Activated B cell treated with CpG ODN at 0.5 μM for 24 hours (primary cell): ENCODE results near the gene NDUFA3. TPM values are rescaled to one million over a fixed set of nuclear protein-coding genes. Genes with fewer than 3 reads are reported as not detected.
A peak's percentile ranks its signal among the peaks of the same experiment; 100 is the strongest.

Source experiments
- ATAC-seq: fragments of 200-7000 bp; cut with Tn5 transposase; one replicate; pipeline ENCODE4 v1.10.0; 2021; ENCODE audit warnings: low read depth, mild to moderate bottlenecking, moderate library complexity
- CTCF ChIA-PET: fragments of 350-600 bp; sonication (Branson Sonifier 250); formaldehyde crosslinking; loops from one replicate; lab custom pipeline; 2021; ENCODE audit warnings: antibody characterized with exemption; lab: Charles Lee
- POLR2A ChIA-PET: fragments of 350-600 bp; sonication (Branson Sonifier 250); formaldehyde crosslinking; loops from one replicate; lab custom pipeline; 2021; ENCODE audit warnings: antibody characterized with exemption; lab: Charles Lee
- DNase-seq: peaks from one replicate; pipeline ENCODE4 v3.0.0; 2022
- H3K27ac Mint-ChIP-seq: one replicate; pipeline ENCODE4 v1.8.0; 2020; ENCODE audit warnings: mixed read lengths
- H3K27me3 Mint-ChIP-seq: one replicate; pipeline ENCODE4 v1.8.0; 2021; ENCODE audit warnings: mixed read lengths
- H3K36me3 Mint-ChIP-seq: one replicate; pipeline ENCODE4 v1.8.0; 2021; ENCODE audit warnings: low read depth, mixed read lengths
- H3K4me1 Mint-ChIP-seq: one replicate; pipeline ENCODE4 v1.8.0; 2021; ENCODE audit warnings: mixed read lengths
- H3K4me3 Mint-ChIP-seq: one replicate; pipeline ENCODE4 v1.8.0; 2020; ENCODE audit warnings: mild to moderate bottlenecking, mixed read lengths
- H3K9me3 Mint-ChIP-seq: one replicate; pipeline ENCODE4 v1.8.0; 2020; ENCODE audit warnings: mixed read lengths
- intact Hi-C: fragments of 100-400 bp; cut with micrococcal nuclease; formaldehyde crosslinking; loops from one replicate; pipeline ENCODE4 v1.15.1; 2024
- total RNA-seq: library from RNA; stranded (reverse); gene quantifications from 2 replicates; pipeline ENCODE4 v1.2.3, GENCODE V29; 2022
- TF ChIP-seq, protein P1 (sequence below): fragments of 200-600 bp; IDR thresholded peaks from one replicate; pipeline ENCODE4 v1.8.0; 2022; ENCODE audit warnings: antibody characterized with exemption, mild to moderate bottlenecking

NDUFA3 gene
- total RNA-seq, 1 donor from 2014 or later, result 96.1 TPM

DNA sequence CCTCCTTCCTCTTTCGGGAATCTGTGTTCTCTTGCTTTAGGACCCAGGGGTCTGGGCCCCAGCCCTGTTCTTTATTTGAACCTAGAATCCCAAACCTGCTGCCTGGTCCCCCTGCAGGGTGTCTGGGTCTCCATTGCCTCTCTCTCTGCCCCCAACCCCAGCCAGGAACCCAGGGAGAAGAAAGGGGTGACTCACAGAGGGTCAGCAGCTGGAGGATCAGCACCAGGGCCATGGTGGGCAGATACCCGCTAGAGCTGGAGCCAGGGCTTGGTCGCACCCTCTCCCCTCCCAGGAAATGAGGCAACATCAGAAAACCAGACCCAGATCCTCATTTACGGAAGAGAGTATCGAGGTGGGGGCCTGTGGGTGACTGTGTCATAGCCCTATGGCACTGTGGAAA is 2.1 kb upstream of the NDUFA3 start, which contains the start of gene OSCAR:
TSS of gene OSCAR (minus strand) at position 243 of the 400 bp plus-strand sequence. CDS start at position 232, 11 bp downstream.
- TF ChIP-seq, protein P1, sequence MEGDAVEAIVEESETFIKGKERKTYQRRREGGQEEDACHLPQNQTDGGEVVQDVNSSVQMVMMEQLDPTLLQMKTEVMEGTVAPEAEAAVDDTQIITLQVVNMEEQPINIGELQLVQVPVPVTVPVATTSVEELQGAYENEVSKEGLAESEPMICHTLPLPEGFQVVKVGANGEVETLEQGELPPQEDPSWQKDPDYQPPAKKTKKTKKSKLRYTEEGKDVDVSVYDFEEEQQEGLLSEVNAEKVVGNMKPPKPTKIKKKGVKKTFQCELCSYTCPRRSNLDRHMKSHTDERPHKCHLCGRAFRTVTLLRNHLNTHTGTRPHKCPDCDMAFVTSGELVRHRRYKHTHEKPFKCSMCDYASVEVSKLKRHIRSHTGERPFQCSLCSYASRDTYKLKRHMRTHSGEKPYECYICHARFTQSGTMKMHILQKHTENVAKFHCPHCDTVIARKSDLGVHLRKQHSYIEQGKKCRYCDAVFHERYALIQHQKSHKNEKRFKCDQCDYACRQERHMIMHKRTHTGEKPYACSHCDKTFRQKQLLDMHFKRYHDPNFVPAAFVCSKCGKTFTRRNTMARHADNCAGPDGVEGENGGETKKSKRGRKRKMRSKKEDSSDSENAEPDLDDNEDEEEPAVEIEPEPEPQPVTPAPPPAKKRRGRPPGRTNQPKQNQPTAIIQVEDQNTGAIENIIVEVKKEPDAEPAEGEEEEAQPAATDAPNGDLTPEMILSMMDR, result no peak
- Mint-ChIP-seq H3K27ac (peak within 1 kb of the TSS; percentile 18), H3K9me3 (no peaks in the 10 kb centered on the region), H3K4me3 (peak within 1 kb of the TSS; percentile 47), H3K4me1 (peaks cover 21% of the 10 kb centered on the region), H3K36me3 (peaks cover 7% of the 10 kb centered on the region), H3K27me3 (peaks cover 5% of the 10 kb centered on the region)
- POLR2A ChIA-PET, result no interaction called here
- DNase-seq (no peak), ATAC-seq (no peak)
- CTCF ChIA-PET, result no interaction called here
- intact Hi-C loops, result loop anchor here (5.0 kb wide), 3 partner anchors 233 to 1463 kb away; partner anchors contain the start of genes MYADM and ZNF83

DNA sequence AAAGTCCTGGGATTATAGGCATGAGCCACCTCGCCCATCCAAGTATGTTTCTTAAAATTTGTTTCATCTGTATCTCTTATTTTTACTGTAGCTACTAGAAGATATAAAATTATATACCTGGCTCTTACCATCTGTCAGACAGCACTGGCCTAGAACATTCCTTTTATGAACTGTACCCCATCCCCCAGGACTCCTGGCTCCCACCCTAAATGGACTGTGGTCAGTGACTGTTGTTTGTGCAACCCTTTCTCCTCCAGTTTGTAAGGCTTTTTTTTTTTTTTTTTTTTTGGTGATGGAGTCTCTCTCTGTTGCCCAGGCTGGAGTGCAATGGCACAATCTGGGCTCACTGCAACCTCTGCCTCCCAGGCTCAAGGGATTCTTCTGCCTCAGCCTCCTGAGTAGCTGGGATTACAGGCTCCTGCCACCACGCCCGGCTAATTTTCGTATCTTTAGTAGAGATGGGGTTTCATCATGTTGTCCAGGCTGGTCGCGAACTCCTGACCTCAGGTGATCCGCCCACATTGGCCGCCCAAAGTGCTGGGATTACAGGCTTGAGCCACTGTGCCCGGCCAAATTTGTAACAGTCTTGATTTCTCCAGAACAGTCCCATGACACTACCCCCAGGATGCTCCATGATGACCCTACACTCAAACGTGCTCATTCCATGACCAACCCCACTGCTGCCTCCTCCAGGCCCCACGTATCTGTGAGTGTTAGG is 2.5 kb downstream of the NDUFA3 start:
- CTCF ChIA-PET, result no interaction called here
- no peaks in the 10 kb centered on the region for H3K27me3 Mint-ChIP-seq
- peaks cover 52% of the 10 kb centered on the region for H3K36me3 Mint-ChIP-seq
- no peak overlapping the region for H3K27ac Mint-ChIP-seq
- POLR2A ChIA-PET, result interaction anchor here (0.7 to 3.5 kb wide), 2 partner anchors 8 to 32 kb away, joined by 3 to 22 read pairs; partner anchors contain the start of gene CNOT3
- no peak for ATAC-seq
- intact Hi-C loops, result loop anchor here (5.0 kb wide), 3 partner anchors 238 to 1468 kb away; partner anchors contain the start of genes MYADM and ZNF83
- peaks cover 15% of the 10 kb centered on the region for H3K4me1 Mint-ChIP-seq
- no peaks in the 10 kb centered on the region for H3K9me3 Mint-ChIP-seq
- no peak overlapping the region for H3K4me3 Mint-ChIP-seq
- TF ChIP-seq, protein P1, result no peak
- DNase-seq, result no peak

DNA sequence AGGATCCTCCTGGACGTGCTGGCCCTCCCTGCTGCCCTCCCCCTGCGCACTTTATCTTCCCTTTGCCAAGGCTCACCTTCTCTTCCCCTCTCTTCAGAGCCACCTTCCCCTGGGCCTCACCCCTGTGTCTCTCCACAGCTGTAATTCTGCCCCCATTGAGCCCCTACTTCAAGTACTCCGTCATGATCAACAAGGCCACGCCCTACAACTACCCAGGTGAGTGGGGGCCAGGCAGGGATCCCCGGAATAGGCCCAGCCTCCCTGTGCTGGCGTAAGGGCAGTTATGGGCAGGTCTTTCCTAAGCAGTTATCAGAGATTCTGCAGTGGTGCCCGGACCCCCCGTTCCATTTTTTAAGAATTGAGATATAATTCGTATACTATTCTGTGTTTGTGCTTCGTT is 3.1 kb downstream of the NDUFA3 start:
- ATAC-seq (no peak), DNase-seq (no peak)
- TF ChIP-seq, protein P1, result no peak
- Mint-ChIP-seq H3K36me3 (peaks cover 56% of the 10 kb centered on the region), H3K27me3 (no peaks in the 10 kb centered on the region), H3K4me3 (no peak overlapping the region), H3K4me1 (peaks cover 15% of the 10 kb centered on the region), H3K27ac (no peak overlapping the region), H3K9me3 (no peaks in the 10 kb centered on the region)
- CTCF ChIA-PET, result no interaction called here
- intact Hi-C loops, result no loop called here
- POLR2A ChIA-PET, result interaction anchor here (0.7 to 0.8 kb wide), 2 partner anchors 8 to 10 kb away, joined by 3 to 4 read pairs; partner anchors contain the start of genes PRPF31 and TFPT

DNA sequence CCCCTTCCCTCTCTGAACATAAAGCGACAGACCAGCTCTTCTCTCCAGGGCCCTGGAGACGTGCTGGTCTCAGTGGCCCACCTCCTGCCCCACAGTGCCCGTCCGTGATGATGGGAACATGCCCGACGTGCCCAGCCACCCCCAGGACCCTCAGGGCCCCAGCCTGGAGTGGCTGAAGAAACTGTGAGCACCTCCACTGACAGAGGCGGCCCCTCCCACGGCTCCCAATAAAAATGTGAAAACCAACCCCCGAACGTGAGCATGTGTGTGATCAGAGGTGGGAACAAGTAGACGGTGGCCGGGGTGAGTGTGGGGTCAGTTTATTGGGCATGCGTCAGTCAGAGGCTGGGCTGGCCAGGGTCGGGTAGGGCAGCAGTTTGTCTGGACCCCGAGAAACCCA is 4.1 kb downstream of the NDUFA3 start:
- Mint-ChIP-seq H3K4me1 (peaks cover 15% of the 10 kb centered on the region), H3K27me3 (no peaks in the 10 kb centered on the region), H3K9me3 (no peaks in the 10 kb centered on the region), H3K36me3 (peaks cover 61% of the 10 kb centered on the region), H3K4me3 (no peak overlapping the region), H3K27ac (no peak overlapping the region)
- ChIA-PET POLR2A (interaction anchor here (0.8 kb wide), 1 partner anchor 9 kb away, joined by 4 read pairs; the partner anchor contains the start of genes PRPF31 and TFPT), CTCF (no interaction called here)
- ATAC-seq (no peak), DNase-seq (no peak)
- intact Hi-C loops, result no loop called here
- TF ChIP-seq, protein P1, result no peak

DNA sequence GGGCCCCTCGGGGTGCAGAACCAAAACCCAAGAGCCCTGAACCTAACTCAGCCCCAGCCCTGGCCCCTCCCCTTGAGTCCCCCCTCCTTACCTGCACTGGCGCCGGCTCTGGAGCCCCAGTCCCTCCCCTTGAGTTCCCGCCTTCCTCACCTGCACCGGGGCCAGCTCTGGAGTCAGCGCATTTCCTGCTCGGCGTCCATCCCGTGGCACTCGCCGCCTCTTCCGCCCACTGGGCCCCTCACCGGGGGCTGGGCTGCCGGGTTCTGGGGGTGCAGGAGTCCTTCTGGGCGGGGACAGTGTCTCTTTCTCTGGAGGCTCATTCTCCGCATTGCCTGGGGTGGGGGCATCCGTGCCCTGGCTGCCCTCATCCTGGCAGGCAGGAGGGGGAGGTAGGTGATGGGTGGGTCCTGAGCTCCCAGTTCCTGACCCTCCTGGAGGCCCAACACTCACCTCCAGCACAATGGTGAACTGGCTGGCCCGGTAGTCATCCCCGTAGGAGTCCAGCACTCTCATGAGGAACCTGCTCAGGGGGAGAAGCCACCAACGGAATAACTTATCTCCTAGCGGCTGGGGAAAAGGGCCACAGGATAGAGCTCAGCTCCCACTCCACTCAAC is 5.3 kb downstream of the NDUFA3 start:
- DNase-seq (no peak), ATAC-seq (no peak)
- Mint-ChIP-seq H3K27ac (no peak overlapping the region), H3K4me1 (peaks cover 8% of the 10 kb centered on the region), H3K36me3 (peaks cover 60% of the 10 kb centered on the region), H3K4me3 (no peak overlapping the region), H3K27me3 (no peaks in the 10 kb centered on the region), H3K9me3 (no peaks in the 10 kb centered on the region)
- TF ChIP-seq, protein P1, result no peak
- POLR2A ChIA-PET, result no interaction called here
- CTCF ChIA-PET, result no interaction called here
- intact Hi-C loops, result no loop called here
